HepG2 (cell line): ENCODE measurements around the gene GMEB1. TPM values are rescaled to one million over a fixed set of nuclear protein-coding genes. Genes with fewer than 3 reads are reported as not detected.

Experiments
- CTCF ChIP-seq: sonication (generic); formaldehyde crosslinking; IDR thresholded peaks from 2 replicates; pipeline ENCODE4 v1.5.0; 2020; ENCODE audit warnings: mild to moderate bottlenecking, missing genetic modification reagents, moderate library complexity
- FOXK2 ChIP-seq: fragments of 450-650 bp; IDR thresholded peaks from 2 replicates; pipeline ENCODE4 v1.6.1; 2016
- HIC2 ChIP-seq: sonication (generic); formaldehyde crosslinking; IDR thresholded peaks from 2 replicates; pipeline ENCODE4 v1.9.0; 2022; ENCODE audit warnings: low read depth, missing genetic modification reagents
- MED13 ChIP-seq: sonication (generic); formaldehyde crosslinking; IDR thresholded peaks from 2 replicates; pipeline ENCODE4 v1.5.0; 2020; ENCODE audit warnings: missing genetic modification reagents
- NFKBIZ ChIP-seq: IDR thresholded peaks from 2 replicates; pipeline ENCODE4 v1.6.1; 2018; ENCODE audit warnings: missing genetic modification reagents, missing compliant biosample characterization
- SP4 ChIP-seq: sonication (generic); formaldehyde crosslinking; IDR thresholded peaks from 2 replicates; pipeline ENCODE4 v1.8.1; 2023; ENCODE audit warnings: mild to moderate bottlenecking, missing genetic modification reagents
- STAT5B ChIP-seq: sonication (generic); formaldehyde crosslinking; IDR thresholded peaks from 2 replicates; pipeline ENCODE4 v1.4.0; 2020; ENCODE audit warnings: missing genetic modification reagents
- TSC22D2 ChIP-seq: sonication (generic); formaldehyde crosslinking; IDR thresholded peaks from 2 replicates; pipeline ENCODE4 v1.5.1; 2020; ENCODE audit warnings: missing genetic modification reagents, mild to moderate bottlenecking, borderline replicate concordance
- ZNF10 ChIP-seq: sonication (generic); formaldehyde crosslinking; IDR thresholded peaks from 2 replicates; pipeline ENCODE4 v1.4.0; 2020; ENCODE audit warnings: mild to moderate bottlenecking, low read depth, missing genetic modification reagents, borderline replicate concordance
- ZNF24 ChIP-seq: fragments of 450-650 bp; IDR thresholded peaks from 2 replicates; pipeline ENCODE4 v1.6.1; 2017; ENCODE audit warnings: antibody characterized with exemption, mild to moderate bottlenecking
- ZNF282 ChIP-seq: fragments of 450-650 bp; IDR thresholded peaks from 2 replicates; pipeline ENCODE4 v1.6.1; 2018; ENCODE audit not compliant: partially characterized antibody
- ZNF431 ChIP-seq: sonication (generic); formaldehyde crosslinking; IDR thresholded peaks from 2 replicates; pipeline ENCODE4 v1.9.0; 2022; ENCODE audit warnings: missing genetic modification reagents, low read depth, mild to moderate bottlenecking, borderline replicate concordance
- ZNF432 ChIP-seq: sonication (generic); formaldehyde crosslinking; IDR thresholded peaks from 2 replicates; pipeline ENCODE4 v1.5.0; 2020; ENCODE audit warnings: missing genetic modification reagents, mild to moderate bottlenecking, borderline replicate concordance
- ZNF816 ChIP-seq: sonication (generic); formaldehyde crosslinking; IDR thresholded peaks from 2 replicates; pipeline ENCODE4 v1.8.0; 2022; ENCODE audit warnings: missing genetic modification reagents, mild to moderate bottlenecking, borderline replicate concordance
- ZNF850 ChIP-seq: sonication (generic); formaldehyde crosslinking; conservative IDR thresholded peaks from 2 replicates; pipeline ENCODE4 v1.9.0; 2021; ENCODE audit warnings: mild to moderate bottlenecking, missing genetic modification reagents
- ZNF883 ChIP-seq: sonication (generic); formaldehyde crosslinking; IDR thresholded peaks from 2 replicates; pipeline ENCODE4 v1.5.1; 2020; ENCODE audit warnings: mild to moderate bottlenecking, missing genetic modification reagents; ENCODE audit errors: not compliant biosample characterization
- polyA plus RNA-seq, 8 experiments: library from polyadenylated mRNA; depleted of rRNA in 3 of 8; stranded (reverse) in 7 of 8; unstranded in 1 of 8; fragments of >200 nt; fragmentation: Illumina TruSeq in 4 of 8; extraction: Trizol in 4 of 8; gene quantifications; 2 replicates each; pipeline versions ENCODE4 v1.2.1 to v1.2.3, GENCODE V29; 2011 to 2016; ENCODE audit warnings: low read depth in 4 of 8, missing spikeins in 1 of 8, mixed read lengths in 1 of 8; ENCODE audit not compliant: insufficient read depth in 1 of 8
- total RNA-seq, 5 experiments: library from RNA; depleted of rRNA; stranded (reverse); fragments of >200 nt; fragmentation: Illumina TruSeq; extraction: Trizol; gene quantifications; 2 replicates each; pipeline ENCODE4 v1.2.3, GENCODE V29; 2016; ENCODE audit warnings: low read depth in 1 of 5
- TF ChIP-seq, protein P1 (sequence below): sonication (generic); formaldehyde crosslinking; IDR thresholded peaks from 2 replicates; pipeline ENCODE4 v1.5.0; 2020; ENCODE audit warnings: mild to moderate bottlenecking, missing genetic modification reagents
- TF ChIP-seq, protein P2 (sequence below): sonication (generic); formaldehyde crosslinking; IDR thresholded peaks from 2 replicates; pipeline ENCODE4 v1.4.0; 2020; ENCODE audit warnings: missing genetic modification reagents, borderline replicate concordance
- TF ChIP-seq, protein P3 (sequence below): sonication (generic); formaldehyde crosslinking; IDR thresholded peaks from 2 replicates; pipeline ENCODE4 v1.5.1; 2020; ENCODE audit warnings: missing genetic modification reagents, mild to moderate bottlenecking, borderline replicate concordance

The GMEB1 gene
- total and polyA plus RNA-seq, 2 of the 13 experiments (the other 11 are each of a cell fraction or from before 2014, with no cell fraction given): 3.0 to 6.0 TPM

- TF ChIP-seq ZNF883 (CRISPR knock-in tag) (peak; percentile 80), ZNF24 (0 out of 2 replicates have a peak, but pooled peaks have one; percentile 6), NFKBIZ (CRISPR knock-in tag) (peak; percentile 41; the same call in 1 of the 2 replicates), SP4 (CRISPR knock-in tag) (peak; percentile 71; the same call in 1 of the 2 replicates), STAT5B (CRISPR knock-in tag) (no peak), ZNF431 (peak; percentile 57; the same call in 1 of the 2 replicates), ZNF432 (CRISPR knock-in tag) (no peak), ZNF10 (no peak), FOXK2 (no peak), TSC22D2 (CRISPR knock-in tag) (peak; percentile 72; the same call in 1 of the 2 replicates), ZNF816 (peak; percentile 69; the same call in 1 of the 2 replicates), MED13 (CRISPR knock-in tag) (peak; percentile 86), HIC2 (CRISPR knock-in tag) (no peak), ZNF282 (no peak), CTCF (CRISPR knock-in tag) (peak; percentile 95), ZNF850 (CRISPR knock-in tag) (0 out of 2 replicates have a peak, but pooled peaks have one; percentile 15)
- TF ChIP-seq, protein P1, sequence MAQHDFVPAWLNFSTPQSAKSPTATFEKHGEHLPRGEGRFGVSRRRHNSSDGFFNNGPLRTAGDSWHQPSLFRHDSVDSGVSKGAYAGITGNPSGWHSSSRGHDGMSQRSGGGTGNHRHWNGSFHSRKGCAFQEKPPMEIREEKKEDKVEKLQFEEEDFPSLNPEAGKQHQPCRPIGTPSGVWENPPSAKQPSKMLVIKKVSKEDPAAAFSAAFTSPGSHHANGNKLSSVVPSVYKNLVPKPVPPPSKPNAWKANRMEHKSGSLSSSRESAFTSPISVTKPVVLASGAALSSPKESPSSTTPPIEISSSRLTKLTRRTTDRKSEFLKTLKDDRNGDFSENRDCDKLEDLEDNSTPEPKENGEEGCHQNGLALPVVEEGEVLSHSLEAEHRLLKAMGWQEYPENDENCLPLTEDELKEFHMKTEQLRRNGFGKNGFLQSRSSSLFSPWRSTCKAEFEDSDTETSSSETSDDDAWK (CRISPR knock-in tag): no peak
- TF ChIP-seq, protein P2, sequence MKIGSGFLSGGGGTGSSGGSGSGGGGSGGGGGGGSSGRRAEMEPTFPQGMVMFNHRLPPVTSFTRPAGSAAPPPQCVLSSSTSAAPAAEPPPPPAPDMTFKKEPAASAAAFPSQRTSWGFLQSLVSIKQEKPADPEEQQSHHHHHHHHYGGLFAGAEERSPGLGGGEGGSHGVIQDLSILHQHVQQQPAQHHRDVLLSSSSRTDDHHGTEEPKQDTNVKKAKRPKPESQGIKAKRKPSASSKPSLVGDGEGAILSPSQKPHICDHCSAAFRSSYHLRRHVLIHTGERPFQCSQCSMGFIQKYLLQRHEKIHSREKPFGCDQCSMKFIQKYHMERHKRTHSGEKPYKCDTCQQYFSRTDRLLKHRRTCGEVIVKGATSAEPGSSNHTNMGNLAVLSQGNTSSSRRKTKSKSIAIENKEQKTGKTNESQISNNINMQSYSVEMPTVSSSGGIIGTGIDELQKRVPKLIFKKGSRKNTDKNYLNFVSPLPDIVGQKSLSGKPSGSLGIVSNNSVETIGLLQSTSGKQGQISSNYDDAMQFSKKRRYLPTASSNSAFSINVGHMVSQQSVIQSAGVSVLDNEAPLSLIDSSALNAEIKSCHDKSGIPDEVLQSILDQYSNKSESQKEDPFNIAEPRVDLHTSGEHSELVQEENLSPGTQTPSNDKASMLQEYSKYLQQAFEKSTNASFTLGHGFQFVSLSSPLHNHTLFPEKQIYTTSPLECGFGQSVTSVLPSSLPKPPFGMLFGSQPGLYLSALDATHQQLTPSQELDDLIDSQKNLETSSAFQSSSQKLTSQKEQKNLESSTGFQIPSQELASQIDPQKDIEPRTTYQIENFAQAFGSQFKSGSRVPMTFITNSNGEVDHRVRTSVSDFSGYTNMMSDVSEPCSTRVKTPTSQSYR (CRISPR knock-in tag): peak; percentile 92
- TF ChIP-seq, protein P3, sequence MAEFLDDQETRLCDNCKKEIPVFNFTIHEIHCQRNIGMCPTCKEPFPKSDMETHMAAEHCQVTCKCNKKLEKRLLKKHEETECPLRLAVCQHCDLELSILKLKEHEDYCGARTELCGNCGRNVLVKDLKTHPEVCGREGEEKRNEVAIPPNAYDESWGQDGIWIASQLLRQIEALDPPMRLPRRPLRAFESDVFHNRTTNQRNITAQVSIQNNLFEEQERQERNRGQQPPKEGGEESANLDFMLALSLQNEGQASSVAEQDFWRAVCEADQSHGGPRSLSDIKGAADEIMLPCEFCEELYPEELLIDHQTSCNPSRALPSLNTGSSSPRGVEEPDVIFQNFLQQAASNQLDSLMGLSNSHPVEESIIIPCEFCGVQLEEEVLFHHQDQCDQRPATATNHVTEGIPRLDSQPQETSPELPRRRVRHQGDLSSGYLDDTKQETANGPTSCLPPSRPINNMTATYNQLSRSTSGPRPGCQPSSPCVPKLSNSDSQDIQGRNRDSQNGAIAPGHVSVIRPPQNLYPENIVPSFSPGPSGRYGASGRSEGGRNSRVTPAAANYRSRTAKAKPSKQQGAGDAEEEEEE (CRISPR knock-in tag): peak; percentile 95; the same call in 1 of the 2 replicates
Observed at GRCh38 chr1:28736450-28737306, 68.1 kb downstream of the GMEB1 start, which contains the start of gene YTHDF2 (continued).
